DOHH2 (cell line): ENCODE measurements around the gene ARIH1.

Source experiments
- EZH2phosphoT487 ChIP-seq: fragments of 200-600 bp; sonication (generic); IDR thresholded peaks from 2 replicates; pipeline ENCODE4 v1.6.1; 2017; ENCODE audit warnings: borderline replicate concordance, mild to moderate bottlenecking, antibody characterized with exemption, low read length, moderate library complexity, mixed read lengths
- TF ChIP-seq, protein P1 (sequence below): fragments of 200-600 bp; sonication (generic); IDR thresholded peaks from one replicate; pipeline ENCODE4 v1.5.1; 2014; ENCODE audit warnings: antibody characterized with exemption, mild to moderate bottlenecking, low read depth, low read length; ENCODE audit not compliant: poor library complexity, severe bottlenecking

DNA sequence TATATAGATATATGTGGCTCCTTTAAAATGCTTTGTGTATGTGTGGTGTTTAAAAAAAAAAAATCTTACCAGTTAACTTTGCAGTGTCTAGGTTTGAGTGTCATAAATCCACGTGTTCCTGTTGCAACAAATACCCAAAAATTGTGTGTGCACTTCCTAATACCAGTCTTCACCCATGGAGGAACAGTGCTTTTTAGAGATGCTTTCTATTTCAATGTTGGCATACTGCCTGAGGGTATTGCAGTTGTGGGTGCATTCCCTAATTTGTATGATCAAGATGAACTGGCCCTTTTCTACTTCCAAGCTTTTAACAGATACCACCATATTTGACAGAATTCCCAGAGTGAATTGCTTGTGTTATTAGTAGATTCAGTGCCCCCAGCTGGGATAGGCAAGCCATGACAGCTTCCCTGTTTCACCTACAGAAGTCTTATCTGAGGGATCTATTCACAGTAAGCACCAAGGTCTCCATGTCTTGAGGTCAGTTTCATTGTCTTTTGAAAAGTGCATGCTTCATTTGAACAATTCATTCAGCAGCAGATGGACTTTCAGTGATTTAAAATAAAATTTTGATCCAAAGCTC is 111.4 kb downstream of the ARIH1 start:
- TF ChIP-seq, protein P1, sequence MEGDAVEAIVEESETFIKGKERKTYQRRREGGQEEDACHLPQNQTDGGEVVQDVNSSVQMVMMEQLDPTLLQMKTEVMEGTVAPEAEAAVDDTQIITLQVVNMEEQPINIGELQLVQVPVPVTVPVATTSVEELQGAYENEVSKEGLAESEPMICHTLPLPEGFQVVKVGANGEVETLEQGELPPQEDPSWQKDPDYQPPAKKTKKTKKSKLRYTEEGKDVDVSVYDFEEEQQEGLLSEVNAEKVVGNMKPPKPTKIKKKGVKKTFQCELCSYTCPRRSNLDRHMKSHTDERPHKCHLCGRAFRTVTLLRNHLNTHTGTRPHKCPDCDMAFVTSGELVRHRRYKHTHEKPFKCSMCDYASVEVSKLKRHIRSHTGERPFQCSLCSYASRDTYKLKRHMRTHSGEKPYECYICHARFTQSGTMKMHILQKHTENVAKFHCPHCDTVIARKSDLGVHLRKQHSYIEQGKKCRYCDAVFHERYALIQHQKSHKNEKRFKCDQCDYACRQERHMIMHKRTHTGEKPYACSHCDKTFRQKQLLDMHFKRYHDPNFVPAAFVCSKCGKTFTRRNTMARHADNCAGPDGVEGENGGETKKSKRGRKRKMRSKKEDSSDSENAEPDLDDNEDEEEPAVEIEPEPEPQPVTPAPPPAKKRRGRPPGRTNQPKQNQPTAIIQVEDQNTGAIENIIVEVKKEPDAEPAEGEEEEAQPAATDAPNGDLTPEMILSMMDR, result no peak
- TF ChIP-seq EZH2phosphoT487, result no peak
